HG03442 (cell line): Measurements from ENCODE around the gene PFN4.

Experiments
- ATAC-seq: cut with Tn5 transposase; IDR thresholded peaks from one replicate; pipeline ENCODE4 v1.9.1; 2021; ENCODE audit warnings: mild to moderate bottlenecking, moderate library complexity; ENCODE audit not compliant: unreplicated experiment

PFN4 gene

DNA sequence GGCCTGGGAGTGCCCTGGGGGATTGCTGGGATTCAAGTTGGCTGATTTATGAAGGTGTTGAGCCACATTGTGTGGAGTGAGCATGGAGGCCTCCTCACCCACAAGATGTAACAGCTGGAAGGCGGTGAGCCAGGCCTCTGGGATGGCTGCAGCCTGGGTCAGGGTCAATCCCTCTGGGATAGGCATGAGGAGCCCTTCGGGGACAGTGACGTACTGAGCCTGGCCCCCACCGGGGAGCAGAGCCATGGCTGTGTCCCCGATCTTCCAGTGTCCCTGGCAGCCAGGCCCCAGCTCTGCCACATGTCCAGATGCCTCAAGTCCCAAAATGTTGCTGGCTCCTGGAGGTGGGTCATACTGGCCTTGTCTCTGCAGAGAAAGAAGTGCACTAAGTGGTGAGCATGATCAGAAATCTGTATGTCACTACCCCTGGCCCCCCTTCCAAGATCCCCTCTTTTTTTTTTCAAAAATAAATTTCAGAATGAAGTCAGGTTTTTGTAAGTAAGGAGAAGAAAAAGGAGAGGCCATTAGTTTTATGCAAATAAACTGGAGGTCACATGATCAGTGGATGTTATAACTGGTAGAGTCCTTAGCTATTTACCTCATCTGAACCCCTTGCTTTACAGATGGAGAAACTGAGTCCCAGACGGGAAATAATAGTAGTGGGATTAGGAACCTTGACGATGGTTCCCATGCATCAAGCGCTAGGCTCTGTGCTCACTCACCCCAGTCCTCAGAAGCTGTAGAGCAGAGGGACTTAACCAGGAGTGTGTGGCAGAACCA is 40.2 kb downstream of the PFN4 start:
- no peak for ATAC-seq

DNA sequence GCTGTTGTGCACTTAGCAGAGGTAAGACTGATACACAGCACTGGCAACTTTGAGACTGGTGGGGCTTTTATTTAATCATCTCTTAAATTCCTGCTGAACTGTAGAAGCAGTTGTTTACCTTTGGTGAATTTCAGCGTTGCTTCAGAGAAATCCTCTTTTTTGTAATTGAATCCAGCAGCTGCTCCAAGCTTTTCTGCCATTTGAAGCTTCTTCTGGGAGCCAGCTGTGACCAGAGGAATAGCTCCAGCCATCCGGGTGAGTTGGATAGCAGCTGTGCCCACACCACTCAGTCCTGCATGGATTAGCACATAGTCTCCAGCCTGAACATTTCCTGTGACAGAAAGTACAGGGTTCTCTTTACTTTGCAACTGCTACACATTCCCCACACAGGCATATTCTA is 42.4 kb downstream of the PFN4 start:
- ATAC-seq = no peak

DNA sequence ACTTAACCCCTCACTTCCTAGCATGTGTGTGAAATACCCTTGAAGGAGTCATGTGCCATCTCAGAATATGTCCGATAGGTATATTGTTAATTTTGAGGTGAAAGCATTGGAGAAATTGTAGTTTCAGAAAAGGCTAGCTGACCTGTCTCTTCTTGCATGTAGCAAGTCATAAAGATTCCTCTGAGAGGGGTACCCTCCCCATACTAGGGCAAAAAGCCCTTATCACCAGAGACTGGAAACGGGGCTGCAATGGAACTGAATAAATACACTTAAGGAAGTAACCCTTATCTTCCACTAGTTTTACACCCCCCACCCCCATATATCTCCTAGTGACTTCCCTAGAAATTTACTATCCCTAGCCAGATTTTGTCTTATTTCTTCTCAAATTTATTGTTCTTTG is 45.3 kb downstream of the PFN4 start:
- no peak for ATAC-seq

DNA sequence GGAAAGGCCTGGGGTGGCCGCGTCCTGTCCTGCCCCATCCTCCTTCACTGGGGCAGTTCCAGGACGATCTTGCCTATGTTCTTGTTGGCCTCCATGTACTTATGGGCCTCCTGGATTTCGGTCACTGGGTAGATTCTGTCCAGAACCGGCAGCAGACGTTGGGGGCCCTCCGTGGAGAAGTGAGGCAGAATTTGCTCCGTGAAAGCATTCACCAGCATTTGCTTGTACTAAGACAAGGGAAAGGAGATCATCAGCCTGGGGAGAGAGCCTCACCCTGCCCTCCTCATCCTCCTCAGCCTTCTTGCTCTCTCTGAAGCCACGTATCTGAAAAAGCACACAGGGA is 45.6 kb downstream of the PFN4 start:
- no peak for ATAC-seq

DNA sequence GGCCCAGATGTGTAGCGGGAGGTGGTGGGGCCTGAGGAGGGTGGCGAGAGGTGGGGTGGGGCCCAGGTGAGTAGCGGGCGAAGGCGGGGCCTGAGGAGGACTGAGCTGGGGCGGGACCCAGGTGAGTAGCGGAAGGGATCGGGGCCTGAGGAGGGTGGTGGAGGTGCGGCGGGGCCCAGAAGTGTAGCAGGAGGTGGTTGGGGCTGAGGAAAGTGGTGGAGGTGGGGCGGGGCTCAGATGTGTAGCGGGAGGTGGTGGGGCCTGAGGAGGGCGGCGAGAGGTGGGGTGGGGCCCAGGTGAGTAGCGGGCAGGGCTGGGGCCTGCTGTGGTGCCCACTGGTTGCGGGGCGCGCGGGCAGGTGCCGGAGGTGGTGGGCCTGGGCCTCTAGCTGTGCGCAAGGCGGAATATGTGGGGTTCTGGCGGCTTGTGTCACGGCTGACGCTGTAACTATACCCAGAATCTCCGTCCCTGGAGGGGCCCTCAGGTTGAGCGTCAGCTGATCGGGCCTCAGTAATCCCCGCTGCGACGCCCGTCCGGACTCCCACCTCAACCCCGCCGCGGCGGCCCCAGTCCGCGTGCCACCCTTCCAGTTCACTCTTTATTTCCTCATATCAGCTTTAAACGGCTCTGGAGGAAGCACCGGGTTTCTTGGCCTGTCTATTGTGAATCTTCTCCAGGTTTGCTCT is 46.1 kb downstream of the PFN4 start:
- ATAC-seq = peak; percentile 5

DNA sequence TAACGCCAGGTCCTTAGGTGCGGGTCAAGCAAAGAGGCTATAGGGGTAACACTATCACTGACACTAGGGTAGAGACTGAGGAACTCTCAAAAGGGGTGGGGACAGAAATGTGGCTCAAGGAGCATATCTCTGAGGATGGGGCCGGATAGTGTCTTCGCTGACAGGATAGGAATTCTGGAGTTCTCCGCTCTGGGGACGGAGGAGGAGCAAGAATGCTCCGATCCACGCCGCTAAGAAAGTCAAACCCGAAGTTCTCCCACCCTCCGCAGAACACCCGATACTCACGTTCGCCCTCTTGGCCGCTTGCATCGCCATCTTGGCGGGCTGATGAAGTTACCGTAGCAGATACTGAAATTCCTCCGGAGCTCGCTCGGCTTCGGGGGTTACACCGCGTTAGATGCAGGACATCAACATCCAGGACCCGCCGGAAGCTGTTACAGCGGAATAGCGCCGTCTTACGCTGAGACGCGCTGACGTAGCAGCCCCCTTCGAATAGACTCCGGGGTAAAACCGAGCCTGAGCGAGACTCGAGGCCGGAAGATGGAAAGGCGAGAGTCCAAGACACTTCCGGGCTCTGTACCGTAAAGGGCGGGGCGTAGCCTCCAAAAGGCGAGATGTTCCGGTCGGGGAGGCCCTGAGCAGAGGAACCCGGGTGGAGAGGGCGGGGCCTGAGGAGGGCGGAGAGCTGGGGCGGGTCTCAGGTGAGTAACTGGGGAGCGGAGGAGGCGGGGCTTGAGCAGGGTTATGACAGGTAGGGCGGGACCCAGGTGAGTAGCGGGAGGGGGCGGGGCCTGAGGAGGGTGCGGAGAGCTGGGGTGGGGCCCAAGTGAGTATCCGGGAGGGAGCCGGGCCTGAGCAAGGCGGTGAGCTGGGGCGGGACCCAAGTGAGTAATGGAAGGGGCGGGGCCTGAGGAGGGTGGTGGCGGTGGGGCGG is 47.0 kb downstream of the PFN4 start, which contains the start of gene SF3B6:
TSS of gene SF3B6 (minus strand) at position 412 of the 934 bp plus-strand sequence. CDS start at position 315, 97 bp downstream.
- ATAC-seq = peak; percentile 95

DNA sequence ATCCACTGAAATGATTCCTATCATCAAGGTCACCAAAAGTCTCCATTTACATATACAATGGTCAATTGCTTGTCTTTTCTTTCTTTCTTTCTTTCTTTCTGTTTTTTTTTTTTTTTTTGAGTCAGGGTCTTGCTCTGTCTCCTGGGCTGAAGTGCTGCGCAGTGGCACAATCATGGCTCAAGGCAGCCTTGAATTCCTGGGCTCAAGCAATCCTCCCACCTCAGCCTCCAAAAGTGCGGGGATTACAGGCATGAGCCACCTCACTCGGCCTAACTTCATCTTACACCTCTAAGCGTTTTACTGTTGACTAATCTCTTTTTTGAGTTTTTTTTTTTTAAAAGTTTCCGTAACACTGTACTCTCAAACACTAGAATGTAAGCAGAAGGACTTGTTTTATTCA is 47.9 kb downstream of the PFN4 start:
- no peak for ATAC-seq

DNA sequence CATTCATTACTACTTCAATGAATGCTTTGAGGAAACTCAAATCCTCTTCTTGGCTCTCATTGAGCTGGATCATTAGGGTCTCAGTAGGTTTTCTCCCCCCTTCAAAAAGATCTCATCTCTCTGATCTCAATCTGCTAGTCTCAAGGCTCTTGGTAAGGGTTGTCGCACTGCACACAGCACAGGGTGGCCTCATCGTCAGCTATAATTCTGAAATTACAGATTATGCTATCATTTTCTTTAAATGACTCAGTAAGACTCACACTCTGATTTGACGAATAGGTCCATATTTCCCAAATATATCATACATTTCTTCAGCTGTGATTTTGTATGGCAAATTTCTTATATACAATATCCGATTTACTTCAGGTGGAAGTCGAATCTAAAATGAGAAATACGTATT is 49.3 kb downstream of the PFN4 start:
- no peak for ATAC-seq

DNA sequence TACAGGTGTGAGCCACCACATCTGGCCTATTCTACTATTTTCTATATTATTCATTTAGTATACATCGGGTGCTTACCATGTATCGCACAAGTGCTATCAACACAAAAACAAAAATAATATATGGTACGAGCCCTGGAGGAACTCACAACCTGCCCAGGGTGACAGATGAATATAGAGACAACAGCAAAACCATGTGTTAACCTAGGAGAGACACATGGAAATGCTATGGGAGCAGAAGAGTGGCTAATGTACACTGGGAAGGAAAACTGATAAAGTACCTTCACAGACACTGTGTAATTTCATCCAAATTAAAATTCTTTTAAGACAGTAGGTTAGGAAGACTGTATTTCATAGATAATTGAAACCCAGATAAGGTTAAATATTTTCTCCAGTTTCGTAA is 50.9 kb downstream of the PFN4 start:
- no peak for ATAC-seq

DNA sequence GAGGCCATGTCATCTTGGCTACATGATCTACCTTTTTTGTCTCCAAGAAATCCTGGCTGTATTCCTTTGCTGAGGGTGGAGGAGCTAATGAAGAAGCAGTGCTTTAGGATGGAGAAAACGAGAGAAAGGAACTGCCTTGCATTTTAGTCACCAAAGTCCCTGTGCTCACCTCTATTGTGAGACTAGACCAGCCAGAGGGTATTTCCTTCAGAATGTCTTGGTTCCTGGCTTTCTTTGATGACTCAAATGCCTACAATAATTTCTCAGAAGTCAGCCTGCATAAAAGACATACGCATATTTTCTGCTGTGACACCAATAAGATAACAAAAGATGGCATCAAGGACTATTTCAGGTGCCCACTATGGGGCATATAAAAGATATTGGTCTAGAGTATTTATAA is 57.8 kb downstream of the PFN4 start:
- no peak for ATAC-seq
